Ramos (cell line): ENCODE results near the gene NGEF.

ENCODE experiments used
- in situ Hi-C: fragments of 300-500 bp; cut with MboI; formaldehyde crosslinking; loops from one replicate; pipeline ENCODE4 v1.14.3; 2022; ENCODE audit warnings: low sequenced_read_pairs; ENCODE audit not compliant: unreplicated experiment

Gene NGEF

GRCh38 chr2:232889876-232890401, 123.1 kb downstream of the NGEF start:
- in situ Hi-C loops, result no loop called here

GRCh38 chr2:232888839-232889529, 124.1 kb downstream of the NGEF start:
- in situ Hi-C loops, result no loop called here

- in situ Hi-C loops, result no loop called here
Observed at GRCh38 chr2:232888099-232888836, 124.8 kb downstream of the NGEF start.

GRCh38 chr2:232887171-232887850, 125.7 kb downstream of the NGEF start:
- in situ Hi-C loops, result no loop called here

- in situ Hi-C loops, result no loop called here
Observed at GRCh38 chr2:232886632-232887031, 126.4 kb downstream of the NGEF start.

- in situ Hi-C loops, result no loop called here
Observed at GRCh38 chr2:232886176-232886575, 126.9 kb downstream of the NGEF start.

- in situ Hi-C loops, result no loop called here
Observed at GRCh38 chr2:232885264-232885961, 127.6 kb downstream of the NGEF start.

GRCh38 chr2:232884549-232885263, 128.3 kb downstream of the NGEF start:
- in situ Hi-C loops, result no loop called here

GRCh38 chr2:232884001-232884421, 129.0 kb downstream of the NGEF start:
- in situ Hi-C loops, result no loop called here

- in situ Hi-C loops, result no loop called here
Observed at GRCh38 chr2:232883116-232883721, 129.8 kb downstream of the NGEF start.

GRCh38 chr2:232882505-232883115, 130.4 kb downstream of the NGEF start:
- in situ Hi-C loops, result no loop called here

GRCh38 chr2:232882085-232882484, 131.0 kb downstream of the NGEF start:
- in situ Hi-C loops, result no loop called here

- in situ Hi-C loops, result no loop called here
Observed at GRCh38 chr2:232880764-232881351, 132.2 kb downstream of the NGEF start.

GRCh38 chr2:232879618-232880494, 133.2 kb downstream of the NGEF start:
- in situ Hi-C loops, result no loop called here

GRCh38 chr2:232878855-232879617, 134.0 kb downstream of the NGEF start:
- in situ Hi-C loops, result no loop called here

GRCh38 chr2:232877940-232878511, 135.0 kb downstream of the NGEF start:
- in situ Hi-C loops, result no loop called here
